Measurements from ENCODE around the gene LACC1. TPM values are rescaled to one million over a fixed set of nuclear protein-coding genes. Genes with fewer than 3 reads are reported as not detected.

LACC1 gene
- total and polyA plus RNA-seq, 2 donors (not counting 3 experiments of a cell fraction or from before 2014, with no cell fraction given): 1.2 to 4.0 TPM

- POLR2A ChIA-PET: no interaction called here
- Histone ChIP-seq H3K36me3 (ENCODE audit: control insufficient read depth in 2 of 2, extremely low read depth in 1 of 2, insufficient read depth in 2 of 2, low read length in 2 of 2) (no peaks in the 10 kb centered on the region), H3K4me1 (ENCODE audit: control insufficient read depth, extremely low read depth, insufficient read depth, low read length) (no peaks in the 10 kb centered on the region), H3K9ac (replicated peaks; ENCODE audit: extremely low read depth, insufficient read depth, low read length) (no peak overlapping the region), H3K27ac (ENCODE audit: insufficient read depth, low read depth, low read length) (no peak overlapping the region), H3K4me2 (ENCODE audit: insufficient read depth, low read length) (no peak overlapping the region), H3K9me1 (replicated peaks; ENCODE audit: control insufficient read depth, extremely low read depth, insufficient read depth, low read length) (no peaks in the 10 kb centered on the region), H4K20me1 (replicated peaks; ENCODE audit: control insufficient read depth, extremely low read depth, insufficient read depth, low read length) (no peaks in the 10 kb centered on the region), H3K9me3 (replicated peaks; ENCODE audit: control insufficient read depth, insufficient read depth, low read length) (no peaks in the 10 kb centered on the region), H3K4me3 (replicated peaks in 1 of 3; ENCODE audit: insufficient read depth in 1 of 3, low read depth in 1 of 3, low read length in 3 of 3) (no peak overlapping the region), H3K79me2 (ENCODE audit: control insufficient read depth, insufficient read depth, low read length) (no peaks in the 10 kb centered on the region), H2AFZ (ENCODE audit: low read depth, low read length) (no peak overlapping the region), H3K27me3 (ENCODE audit: control insufficient read depth in 2 of 2, insufficient read depth in 2 of 2, low read length in 2 of 2) (peaks cover 0 to 9% of the 10 kb centered on the region in 2 experiments)
- DNase-seq (ENCODE audit: low read depth, low spot score) (no peak), FAIRE-seq (no peak)
- dilution Hi-C loops (cut with MboI; ENCODE audit: extremely low pct_ligation_motif_present, low sequenced_read_pairs) (loop anchor here (25.0 kb wide), 1 partner anchor 550 kb away; no protein-coding TSS in a partner anchor), intact Hi-C loops (cut with micrococcal nuclease) (no loop called here)
- CTCF ChIA-PET: interaction anchor here (1.0 to 5.0 kb wide), 4 partner anchors 12 to 561 kb away, joined by 4 to 46 read pairs (median 6); no protein-coding TSS in a partner anchor
- no peak for TF ChIP-seq FOS (IDR thresholded peaks at IDR 0.05; ENCODE audit: borderline replicate concordance, insufficient read depth, low read length)
- TF ChIP-seq CTCF (IDR thresholded peaks at IDR 0.05; ENCODE audit: extremely low read depth in 1 of 2, insufficient read depth in 1 of 2, low read depth in 1 of 2, low read length in 2 of 2): no peak
- no peak for TF ChIP-seq MAX (IDR thresholded peaks at IDR 0.05; ENCODE audit: insufficient read depth, insufficient read length)
- TF ChIP-seq GATA2 (IDR thresholded peaks at IDR 0.05; ENCODE audit: insufficient read depth, insufficient read length, low read depth, low read length): no peak
- no peak for TF ChIP-seq EZH2 (IDR thresholded peaks at IDR 0.05; ENCODE audit: borderline replicate concordance, low read depth, low read length, severe bottlenecking)
- no peak for TF ChIP-seq MYC (IDR thresholded peaks at IDR 0.05; ENCODE audit: low read depth, low read length)
- no peak for TF ChIP-seq POLR2A (IDR thresholded peaks at IDR 0.05; ENCODE audit: low read depth, low read length)
- no peak for TF ChIP-seq JUN (IDR thresholded peaks at IDR 0.05; ENCODE audit: borderline replicate concordance, insufficient read depth, insufficient read length, low read depth)
- no peak for TF ChIP-seq POLR2AphosphoS5 (IDR thresholded peaks at IDR 0.05; ENCODE audit: insufficient read depth, low read depth, low read length)
- no TSS peak for BruUV-seq (replicated peaks)
Observed at GRCh38 chr13:43911871-43912270, 32.2 kb downstream of the LACC1 start.
